Breast epithelium (tissue), 4 donors: ENCODE measurements around the gene TANGO2. TPM values are rescaled to one million over a fixed set of nuclear protein-coding genes. Genes with fewer than 3 reads are reported as not detected.

ENCODE experiments used
- DNase-seq, 2 donors: peaks; one replicate each; pipeline ENCODE4 v3.0.0-alpha.2; 2019; ENCODE audit warnings: low spot score in 2 of 2
- H3K27ac ChIP-seq, 2 donors: fragments of 200-600 bp; sonication (generic) in 1 of 2; one replicate each; pipeline ENCODE4 v1.5.1; 2016 to 2019; ENCODE audit warnings: mild to moderate bottlenecking in 1 of 2
- H3K27me3 ChIP-seq, 2 donors: fragments of 200-600 bp; sonication (generic) in 1 of 2; one replicate each; pipeline versions ENCODE4 v1.5.1 to v1.6.0; 2017 to 2019; ENCODE audit warnings: control low read depth in 1 of 2, mild to moderate bottlenecking in 1 of 2
- H3K36me3 ChIP-seq: fragments of 200-600 bp; one replicate; pipeline ENCODE4 v1.5.1; 2019
- H3K4me1 ChIP-seq, 2 donors: fragments of 200-600 bp; sonication (generic); one replicate each; pipeline ENCODE4 v1.5.1; 2016 to 2019; ENCODE audit warnings: control low read depth in 1 of 2
- H3K4me3 ChIP-seq, 3 donors: fragments of 200-600 bp; sonication (generic); 1 replicate in 2 of 3; 2 replicates in 1 of 3; pipeline ENCODE4 v1.5.1; 2016 to 2019; ENCODE audit warnings: mild to moderate bottlenecking in 3 of 3, moderate library complexity in 2 of 3
- H3K9me3 ChIP-seq, 2 donors: fragments of 200-600 bp; sonication (generic) in 1 of 2; one replicate each; pipeline ENCODE4 v1.5.1; 2016 to 2019; ENCODE audit warnings: control low read depth in 1 of 2
- CTCF ChIP-seq, 3 donors: fragments of 450-650 bp; IDR thresholded peaks; one replicate each; pipeline ENCODE4 v1.5.1; 2016 to 2017; ENCODE audit warnings: antibody characterized with exemption in 3 of 3, mild to moderate bottlenecking in 3 of 3, moderate library complexity in 3 of 3
- POLR2A ChIP-seq: fragments of 450-650 bp; IDR thresholded peaks from one replicate; pipeline ENCODE4 v1.6.1; 2016; ENCODE audit warnings: antibody characterized with exemption, mild to moderate bottlenecking, moderate library complexity
- POLR2AphosphoS5 ChIP-seq, 3 donors: sonication (generic); formaldehyde crosslinking; IDR thresholded peaks; one replicate each; pipeline ENCODE4 v1.6.1; 2017; ENCODE audit warnings: antibody characterized with exemption in 3 of 3
- intact Hi-C: fragments of 100-400 bp; cut with DNase I; formaldehyde crosslinking; loops from one replicate; pipeline ENCODE4 v1.15.1; 2023; ENCODE audit warnings: low total_unique reads
- total RNA-seq, 3 donors: library from RNA; depleted of rRNA; stranded (reverse); fragments of >200 nt; gene quantifications; one replicate each; pipeline ENCODE4 v1.1.0, GENCODE V29; 2016

The TANGO2 gene
- total RNA-seq, 3 donors from 2014 or later = 25.9 to 55.4 (median 33.4) TPM

GRCh38 chr22:20025401-20026203 lies 4.7 kb downstream of the TANGO2 start:
- TF ChIP-seq CTCF (IDR thresholded peaks at IDR 0.05) (no peak), POLR2AphosphoS5 (IDR thresholded peaks at IDR 0.05) (no peak), POLR2A (no peak)
- no peak for DNase-seq
- Histone ChIP-seq H3K27me3 (no peaks in the 10 kb centered on the region), H3K4me3 (no peak overlapping the region), H3K36me3 (no peaks in the 10 kb centered on the region), H3K4me1 (peaks cover 7 to 18% of the 10 kb centered on the region in 2 donors), H3K9me3 (no peaks in the 10 kb centered on the region), H3K27ac (no peak overlapping the region)
- intact Hi-C loops = no loop called here

- H3K4me3 ChIP-seq = no peak overlapping the region
- no peaks in the 10 kb centered on the region for H3K9me3 ChIP-seq
- H3K27ac ChIP-seq = no peak overlapping the region
- intact Hi-C loops = no loop called here
- no peaks in the 10 kb centered on the region for H3K36me3 ChIP-seq
- peak in 1 of 3 donors; percentile 18 for TF ChIP-seq POLR2AphosphoS5 (IDR thresholded peaks at IDR 0.05)
- TF ChIP-seq CTCF (IDR thresholded peaks at IDR 0.05) = no peak
- H3K27me3 ChIP-seq = no peaks in the 10 kb centered on the region
- peaks cover 7 to 18% of the 10 kb centered on the region in 2 donors for H3K4me1 ChIP-seq
- no peak for DNase-seq
These were observed 5.4 kb downstream of the TANGO2 start for GRCh38 chr22:20026204-20026908.

- H3K9me3 ChIP-seq = no peaks in the 10 kb centered on the region
- H3K27me3 ChIP-seq = no peaks in the 10 kb centered on the region
- H3K27ac ChIP-seq = no peak overlapping the region
- intact Hi-C loops = no loop called here
- no peaks in the 10 kb centered on the region for H3K36me3 ChIP-seq
- no peak overlapping the region for H3K4me3 ChIP-seq
- TF ChIP-seq CTCF (IDR thresholded peaks at IDR 0.05) = no peak
- no peak for TF ChIP-seq POLR2AphosphoS5 (IDR thresholded peaks at IDR 0.05)
- TF ChIP-seq POLR2A = no peak
- H3K4me1 ChIP-seq = peaks cover 6 to 11% of the 10 kb centered on the region in 2 donors
- DNase-seq = no peak
These were observed 6.2 kb downstream of the TANGO2 start for GRCh38 chr22:20026996-20027601.

GRCh38 chr22:20027966-20028854 lies 7.3 kb downstream of the TANGO2 start:
- Histone ChIP-seq H3K36me3 (no peaks in the 10 kb centered on the region), H3K4me3 (no peak overlapping the region), H3K9me3 (no peaks in the 10 kb centered on the region), H3K27ac (peak overlapping the region in 1 of 2 donors; percentile 10), H3K27me3 (no peaks in the 10 kb centered on the region), H3K4me1 (peaks cover 0 to 6% of the 10 kb centered on the region in 2 donors)
- intact Hi-C loops = no loop called here
- peak in 1 of 3 donors; percentile 12 for TF ChIP-seq CTCF (IDR thresholded peaks at IDR 0.05)
- TF ChIP-seq POLR2AphosphoS5 (IDR thresholded peaks at IDR 0.05) = no peak
- no peak for DNase-seq
